UCSD-AML1 (cell line): ENCODE data around the gene TPM4.

Experiments used
- DNase-seq: peaks from one replicate; lab custom pipeline; 2025; ENCODE audit not compliant: unreplicated experiment; lab: John Stamatoyannopoulos, UW

Gene TPM4

GRCh38 chr19:16041299-16041990 lies 34.9 kb upstream of the TPM4 start:
- DNase-seq, result peak; percentile 79

GRCh38 chr19:16041991-16042386 lies 34.3 kb upstream of the TPM4 start:
- no peak for DNase-seq

- DNase-seq, result no peak
Measured at GRCh38 chr19:16042533-16043085, 33.7 kb upstream of the TPM4 start.

- no peak for DNase-seq
Measured at GRCh38 chr19:16043156-16043757, 33.0 kb upstream of the TPM4 start.

- no peak for DNase-seq
Measured at GRCh38 chr19:16044746-16045145, 31.5 kb upstream of the TPM4 start.

- DNase-seq, result no peak
Measured at GRCh38 chr19:16045171-16045570, 31.1 kb upstream of the TPM4 start.

- no peak for DNase-seq
Measured at GRCh38 chr19:16045893-16046292, 30.4 kb upstream of the TPM4 start.

- DNase-seq, result no peak
Measured at GRCh38 chr19:16048583-16048982, 27.7 kb upstream of the TPM4 start.

- no peak for DNase-seq
Measured at GRCh38 chr19:16051254-16052025, 24.9 kb upstream of the TPM4 start.

GRCh38 chr19:16052353-16052752 lies 23.9 kb upstream of the TPM4 start:
- DNase-seq, result no peak

- no peak for DNase-seq
Measured at GRCh38 chr19:16057062-16057461, 19.2 kb upstream of the TPM4 start.

- no peak for DNase-seq
Measured at GRCh38 chr19:16060294-16060693, 16.0 kb upstream of the TPM4 start.

- no peak for DNase-seq
Measured at GRCh38 chr19:16061943-16062342, 14.4 kb upstream of the TPM4 start.

GRCh38 chr19:16062789-16063188 lies 13.5 kb upstream of the TPM4 start:
- DNase-seq, result peak; percentile 69

- DNase-seq, result no peak
Measured at GRCh38 chr19:16064209-16064889, 11.9 kb upstream of the TPM4 start.

- peak; percentile 83 for DNase-seq
Measured at GRCh38 chr19:16066611-16067104, 9.6 kb upstream of the TPM4 start.

GRCh38 chr19:16067205-16067938 lies 8.9 kb upstream of the TPM4 start:
- peak; percentile 39 for DNase-seq

GRCh38 chr19:16068696-16069259 lies 7.5 kb upstream of the TPM4 start:
- DNase-seq, result no peak

- no peak for DNase-seq
Measured at GRCh38 chr19:16069813-16070365, 6.4 kb upstream of the TPM4 start.
